NCI-H82 (cell line): ENCODE measurements around the gene PDZD7.

Experiments used
- DNase-seq: peaks from one replicate; lab custom pipeline; 2025; lab: John Stamatoyannopoulos, UW

PDZD7 gene

DNA sequence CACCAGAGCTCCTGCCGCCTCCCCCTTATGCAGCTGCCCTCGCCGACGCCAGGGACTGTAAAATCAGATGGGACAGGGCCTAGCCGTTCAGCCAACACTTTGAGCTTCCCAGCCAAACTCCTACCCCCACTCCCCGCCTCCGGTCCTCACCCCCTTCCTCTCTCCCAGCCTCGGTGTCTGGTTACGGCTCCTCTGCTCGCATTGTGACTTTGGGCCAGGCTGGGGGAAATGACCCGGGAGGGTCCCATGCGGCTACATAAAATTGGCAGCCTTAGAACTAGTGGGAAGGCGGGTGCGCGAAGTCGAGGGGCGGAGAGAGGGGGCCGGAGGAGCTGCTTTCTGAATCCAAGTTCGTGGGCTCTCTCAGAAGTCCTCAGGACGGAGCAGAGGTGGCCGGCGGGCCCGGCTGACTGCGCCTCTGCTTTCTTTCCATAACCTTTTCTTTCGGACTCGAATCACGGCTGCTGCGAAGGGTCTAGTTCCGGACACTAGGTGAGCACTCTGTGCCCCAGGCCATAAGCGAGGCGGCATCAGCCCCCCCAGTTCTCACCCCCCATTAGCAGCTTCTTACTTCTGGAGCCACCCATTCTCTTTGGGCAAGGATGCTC, 30.8 kb upstream of the PDZD7 start, which contains the start of gene KAZALD1:
Gene KAZALD1, plus strand, starts transcription at position 366 of the 608 bp plus-strand sequence. CDS start 604 bp downstream, outside the sequence.
- peak; percentile 70 for DNase-seq

DNA sequence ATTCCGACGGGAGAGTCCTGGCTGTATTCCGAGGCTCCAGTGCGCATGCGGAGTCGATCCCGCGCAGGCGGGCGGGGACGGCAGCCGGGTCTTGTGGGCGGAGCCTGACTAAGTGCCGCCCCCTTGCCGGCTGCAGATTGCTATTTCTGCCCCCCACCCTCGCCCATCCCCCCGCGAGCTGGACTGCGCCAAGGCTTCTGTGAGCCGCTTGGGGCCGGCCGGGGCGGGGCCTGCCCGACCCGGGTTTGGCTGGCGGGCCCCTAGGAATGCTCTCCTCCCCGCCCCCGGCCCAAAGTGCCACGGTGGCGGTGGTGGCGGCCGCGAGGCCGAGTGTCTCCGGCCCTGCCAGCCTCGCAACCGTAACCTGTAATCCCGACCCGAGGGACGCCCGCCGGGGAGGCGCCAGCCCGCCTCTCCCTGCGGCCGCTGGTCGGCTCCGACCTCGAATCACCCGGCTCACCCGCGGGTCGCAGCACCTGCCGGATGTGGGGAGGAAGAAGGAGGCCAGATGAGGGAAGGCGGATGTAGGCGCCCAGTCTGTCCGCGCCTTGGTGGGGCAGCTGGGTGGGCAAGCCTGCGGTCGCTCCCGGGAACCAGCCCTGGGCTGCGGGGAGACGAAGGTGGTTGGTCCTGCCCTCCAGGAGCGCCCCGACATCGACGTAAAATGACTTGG, 30.2 kb upstream of the PDZD7 start:
- peak; percentile 96 for DNase-seq

DNA sequence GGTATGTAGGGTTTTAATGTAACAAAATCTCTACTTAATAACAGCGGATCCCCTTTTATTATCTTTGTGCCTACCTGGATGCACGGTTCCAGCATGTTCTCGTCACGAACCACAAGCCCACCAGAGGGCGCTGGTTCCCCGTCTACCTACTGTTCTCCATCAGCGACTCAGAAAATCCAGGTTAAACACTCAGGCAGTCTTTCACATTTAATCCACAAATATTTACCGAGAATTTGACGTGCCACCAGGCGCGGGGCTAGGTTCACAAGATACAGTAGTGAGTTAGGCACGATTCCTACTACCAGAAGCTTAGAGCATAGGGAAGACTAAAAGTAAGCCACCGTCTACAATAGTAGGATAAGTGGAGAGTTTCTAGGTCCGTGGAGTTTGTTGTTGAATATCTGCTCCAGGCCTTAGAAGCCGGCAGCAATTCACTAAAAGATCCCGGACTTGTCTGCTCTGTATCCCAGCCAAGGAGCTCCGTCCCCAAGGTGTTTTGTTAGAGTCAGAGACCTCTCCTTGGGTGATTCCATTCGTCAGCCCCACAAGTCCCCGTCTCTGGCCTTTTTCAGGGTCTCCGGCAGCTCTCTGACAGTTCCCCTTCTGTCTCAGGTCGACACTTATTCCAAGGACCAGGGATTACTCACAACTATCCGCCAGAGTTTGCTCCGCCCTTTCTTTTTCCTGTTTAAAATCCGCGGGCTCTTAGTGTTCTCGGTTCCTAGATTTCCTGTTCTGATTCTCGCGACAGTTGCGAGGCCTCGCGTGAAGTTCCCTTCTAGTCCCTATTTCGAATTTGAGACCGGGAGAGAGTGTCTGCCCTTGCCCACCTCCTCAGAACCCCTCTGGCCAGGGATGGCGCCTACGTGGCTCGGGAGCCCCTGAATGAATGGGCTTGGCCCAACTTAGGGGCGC, 29.4 kb upstream of the PDZD7 start:
- peak; percentile 97 for DNase-seq

DNA sequence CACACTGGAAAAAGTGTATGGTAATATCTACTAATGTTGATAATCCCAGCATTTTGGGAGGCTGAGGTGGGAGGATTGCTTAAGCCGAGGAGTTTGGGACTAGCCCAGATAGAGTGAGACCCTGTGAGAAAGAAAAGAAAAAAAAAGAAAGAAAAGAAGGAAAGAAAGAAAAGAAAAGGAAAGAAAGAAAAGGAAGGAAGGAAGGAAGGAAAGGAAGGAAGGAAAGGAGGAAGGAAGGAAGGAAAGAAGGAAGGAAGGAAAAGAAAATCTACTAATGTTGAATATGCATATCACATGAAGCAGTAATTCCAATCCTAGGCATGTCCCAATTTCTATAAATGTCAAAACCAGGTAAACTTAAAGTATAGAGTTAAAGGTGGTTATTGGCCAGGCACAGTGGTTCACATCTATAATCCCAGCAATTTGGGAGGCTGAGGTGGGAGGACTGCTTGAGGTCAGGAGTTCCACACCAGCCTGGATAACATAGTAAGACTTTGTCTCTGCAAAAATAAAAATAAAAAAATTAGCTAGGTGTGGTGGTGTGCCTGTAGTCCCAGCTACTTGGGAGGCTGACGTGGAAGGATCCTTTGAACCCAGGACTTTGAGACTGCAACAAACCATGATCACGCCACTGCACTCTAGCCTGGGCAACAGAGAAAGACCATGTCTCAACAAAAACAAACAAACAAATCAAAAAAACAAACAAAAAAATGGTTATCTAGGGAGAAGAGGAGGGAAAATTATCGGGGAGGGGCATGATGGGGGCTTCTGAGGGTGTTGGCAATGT, 25.6 kb upstream of the PDZD7 start:
- DNase-seq: no peak

DNA sequence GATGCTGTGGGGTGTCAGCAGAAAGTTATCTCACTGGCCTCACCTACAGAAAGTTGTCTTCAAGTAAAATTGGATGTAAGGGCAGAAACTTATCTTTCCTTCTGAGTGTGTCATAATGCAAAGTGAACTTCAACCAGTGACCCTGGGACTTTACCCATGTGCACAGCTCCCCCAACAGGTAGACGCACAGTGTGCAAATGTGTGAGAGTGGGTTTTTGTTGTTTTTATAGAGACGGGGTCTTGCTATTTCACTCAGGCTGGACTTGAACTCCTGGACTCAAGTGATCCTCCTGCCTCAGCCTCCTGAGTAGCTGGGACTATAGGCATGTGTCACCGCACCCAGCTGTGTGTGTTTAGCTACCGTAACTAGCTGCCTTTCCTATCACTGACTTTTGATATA, 24.5 kb upstream of the PDZD7 start:
- DNase-seq: no peak

DNA sequence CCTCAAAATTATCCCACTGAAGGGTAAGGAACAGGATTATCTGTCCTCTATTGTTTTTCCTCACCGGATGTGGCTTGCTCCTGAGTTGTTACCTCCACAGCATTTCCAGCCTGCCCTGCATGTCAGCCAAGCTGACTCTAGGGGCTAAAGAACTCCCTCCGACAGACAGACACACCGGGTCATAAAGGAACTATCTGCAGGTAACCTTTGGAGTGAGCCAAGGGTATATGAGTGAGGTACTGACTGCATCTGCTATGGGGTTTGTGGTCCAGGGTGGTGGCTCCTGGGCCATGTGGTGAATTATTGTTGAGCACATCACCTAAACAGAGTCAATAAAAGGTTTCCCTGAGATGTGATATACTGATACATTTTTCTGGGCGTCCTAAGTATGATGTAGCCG, 23.9 kb upstream of the PDZD7 start:
- DNase-seq: no peak

DNA sequence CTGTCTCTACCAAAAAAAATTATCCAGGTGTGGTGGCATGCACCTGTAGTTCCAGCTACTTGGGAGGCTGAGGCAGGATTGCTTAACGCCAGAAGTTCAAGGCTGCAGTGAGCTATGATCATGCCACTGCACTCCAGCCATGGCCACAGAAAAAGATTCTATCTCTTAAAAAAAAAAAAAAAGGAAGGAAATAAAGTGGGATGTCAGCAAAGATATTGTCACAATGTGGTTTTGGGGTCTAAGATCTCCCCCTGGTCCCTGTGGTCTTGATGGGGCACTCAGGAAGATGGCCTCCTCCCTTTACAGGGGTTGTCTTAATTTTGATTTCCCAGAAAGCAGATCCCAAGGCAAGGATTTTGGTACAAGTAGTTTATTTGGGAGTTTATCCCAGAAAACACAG, 23.4 kb upstream of the PDZD7 start:
- no peak for DNase-seq

DNA sequence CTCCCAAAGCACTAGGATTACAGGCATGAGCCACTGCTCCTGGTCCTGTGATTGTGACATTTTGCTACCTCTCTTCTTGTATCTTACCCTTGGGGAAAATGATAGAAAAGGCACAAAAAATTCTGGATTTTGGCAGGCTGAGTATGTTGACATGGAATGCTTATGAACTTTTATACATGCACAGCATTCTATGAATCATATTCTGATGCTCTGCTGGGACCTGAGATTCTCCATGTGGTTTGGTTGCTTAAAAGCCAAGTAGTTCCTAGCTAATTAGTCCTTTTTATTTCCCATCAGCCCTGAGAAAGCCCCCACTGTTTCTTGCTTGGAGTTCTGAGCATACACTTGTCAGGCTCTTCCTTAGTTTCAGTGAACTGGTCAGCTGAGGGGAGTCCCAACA, 22.6 kb upstream of the PDZD7 start:
- no peak for DNase-seq

DNA sequence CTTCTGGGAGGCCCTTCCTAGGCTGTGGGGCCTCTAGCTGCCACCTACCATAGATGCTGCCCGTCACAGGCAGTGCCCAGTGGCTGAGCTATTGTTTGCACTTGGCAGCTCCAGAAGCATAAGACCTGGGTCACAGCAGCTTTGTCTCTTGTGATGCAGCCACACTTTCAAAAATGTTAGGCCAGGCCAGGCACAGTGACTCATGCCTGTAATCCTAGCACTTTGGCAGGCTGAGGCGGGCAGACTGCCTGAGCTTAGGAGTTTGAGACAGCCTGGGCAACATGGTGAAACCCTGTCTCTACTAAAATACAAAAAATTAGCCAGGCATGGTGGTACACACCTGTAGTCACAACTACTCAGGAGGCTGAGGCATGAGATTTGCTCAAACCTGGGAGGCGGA, 21.4 kb upstream of the PDZD7 start:
- DNase-seq: no peak

DNA sequence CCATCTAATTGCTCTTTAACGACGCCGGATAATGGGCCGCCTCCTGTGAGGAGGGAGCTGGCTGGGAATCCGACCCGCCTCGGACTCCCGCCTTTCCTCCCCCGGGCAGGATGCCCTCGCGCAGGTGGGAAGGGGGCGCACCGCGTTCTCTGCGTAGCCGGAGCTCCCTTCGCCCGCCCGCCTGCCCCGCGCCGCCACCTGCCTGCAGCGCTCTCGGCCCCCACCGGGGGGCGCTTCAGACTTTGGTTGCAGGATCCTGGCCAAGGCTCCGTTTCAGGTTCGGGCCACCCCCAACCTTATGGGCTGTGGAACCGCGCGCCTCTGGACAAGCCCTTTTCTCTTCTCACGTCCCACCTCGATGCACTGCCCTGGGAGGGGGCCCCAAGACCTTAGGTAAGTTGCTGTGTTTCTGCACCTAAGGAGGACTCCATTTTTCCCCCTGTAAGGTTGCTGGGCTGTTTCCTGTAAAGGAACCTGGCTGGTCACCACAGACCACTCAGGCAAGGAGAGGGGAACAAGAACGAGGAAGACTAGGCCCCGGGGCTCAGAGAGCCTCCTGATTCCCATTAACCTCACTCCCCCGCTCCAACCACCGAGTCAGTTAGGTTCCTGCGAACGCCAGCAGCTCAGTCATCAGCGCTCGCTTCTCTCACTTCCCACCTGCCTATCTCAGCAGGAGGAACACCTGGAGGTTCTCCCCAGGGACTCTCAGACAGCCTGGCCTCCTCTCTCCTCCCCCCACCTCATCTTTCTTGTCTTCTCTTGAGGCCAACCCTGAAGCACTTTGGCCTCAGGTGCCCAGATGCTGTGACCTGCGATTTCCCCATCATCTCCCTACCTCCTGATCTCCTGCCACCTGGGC, 19.5 kb upstream of the PDZD7 start:
- DNase-seq: peak; percentile 75

DNA sequence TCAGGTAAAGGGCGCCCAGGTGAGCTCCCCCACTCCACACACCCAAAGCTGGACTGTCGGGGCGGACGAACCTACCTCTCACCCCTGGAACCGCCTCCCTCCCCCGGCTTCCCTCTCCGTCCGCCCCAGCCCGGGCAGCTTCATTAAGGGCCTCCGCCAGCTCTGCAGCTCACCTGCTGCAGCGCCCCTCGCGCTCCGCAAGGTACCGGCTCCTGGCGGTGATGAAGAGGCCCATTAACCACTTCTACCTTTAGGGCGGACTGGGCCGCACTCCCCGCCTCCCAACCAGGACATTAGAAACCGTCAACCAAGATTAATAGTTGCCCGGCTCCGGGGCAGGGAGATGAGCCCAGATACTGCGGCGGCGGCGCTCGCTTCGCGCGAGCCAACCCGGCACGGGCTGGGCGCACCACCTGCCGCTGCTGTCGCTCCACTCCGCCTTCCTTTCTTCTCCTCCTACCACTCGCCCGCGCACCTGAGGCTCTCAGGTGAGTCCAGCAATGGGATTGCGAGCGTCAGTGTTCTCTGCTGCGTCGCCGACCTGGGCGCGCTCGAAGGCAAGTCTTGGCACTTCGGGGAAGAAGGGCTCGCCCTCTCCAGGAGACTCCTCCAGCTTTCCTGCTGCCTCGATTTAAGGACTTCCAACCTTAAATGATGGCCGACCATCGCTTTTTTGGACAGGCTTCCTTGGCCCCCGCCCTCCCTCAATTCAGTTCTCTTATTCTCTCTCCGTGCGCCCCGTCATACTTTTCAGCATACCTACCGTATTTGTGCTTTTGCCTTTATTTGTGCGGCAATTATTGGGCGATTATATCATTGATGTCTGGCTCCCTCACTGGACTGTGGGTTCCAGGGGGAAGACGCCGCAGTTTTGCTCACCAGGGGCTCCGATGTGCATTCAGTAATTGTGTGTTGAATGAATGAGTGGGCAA, 17.3 kb upstream of the PDZD7 start:
- no peak for DNase-seq

DNA sequence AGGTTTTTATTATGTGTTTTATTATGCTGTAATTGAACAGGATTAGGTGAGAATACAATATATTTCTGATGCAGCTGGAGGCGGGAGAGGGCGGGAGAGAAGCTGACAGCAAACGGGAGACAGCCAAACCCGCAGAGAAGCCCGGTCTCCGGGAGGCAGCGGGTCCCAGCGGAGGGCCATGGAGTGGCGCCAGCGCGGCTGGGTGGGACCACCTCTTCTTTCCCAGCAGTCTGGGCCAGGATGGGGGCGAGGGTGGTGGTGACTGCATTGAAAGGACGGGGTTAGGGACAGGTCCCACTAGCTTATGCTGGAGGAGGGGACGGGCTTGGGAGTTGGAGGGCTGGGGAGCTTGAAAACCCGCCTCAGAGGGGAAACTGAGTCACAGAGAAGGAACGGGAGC, 16.3 kb upstream of the PDZD7 start:
- no peak for DNase-seq

DNA sequence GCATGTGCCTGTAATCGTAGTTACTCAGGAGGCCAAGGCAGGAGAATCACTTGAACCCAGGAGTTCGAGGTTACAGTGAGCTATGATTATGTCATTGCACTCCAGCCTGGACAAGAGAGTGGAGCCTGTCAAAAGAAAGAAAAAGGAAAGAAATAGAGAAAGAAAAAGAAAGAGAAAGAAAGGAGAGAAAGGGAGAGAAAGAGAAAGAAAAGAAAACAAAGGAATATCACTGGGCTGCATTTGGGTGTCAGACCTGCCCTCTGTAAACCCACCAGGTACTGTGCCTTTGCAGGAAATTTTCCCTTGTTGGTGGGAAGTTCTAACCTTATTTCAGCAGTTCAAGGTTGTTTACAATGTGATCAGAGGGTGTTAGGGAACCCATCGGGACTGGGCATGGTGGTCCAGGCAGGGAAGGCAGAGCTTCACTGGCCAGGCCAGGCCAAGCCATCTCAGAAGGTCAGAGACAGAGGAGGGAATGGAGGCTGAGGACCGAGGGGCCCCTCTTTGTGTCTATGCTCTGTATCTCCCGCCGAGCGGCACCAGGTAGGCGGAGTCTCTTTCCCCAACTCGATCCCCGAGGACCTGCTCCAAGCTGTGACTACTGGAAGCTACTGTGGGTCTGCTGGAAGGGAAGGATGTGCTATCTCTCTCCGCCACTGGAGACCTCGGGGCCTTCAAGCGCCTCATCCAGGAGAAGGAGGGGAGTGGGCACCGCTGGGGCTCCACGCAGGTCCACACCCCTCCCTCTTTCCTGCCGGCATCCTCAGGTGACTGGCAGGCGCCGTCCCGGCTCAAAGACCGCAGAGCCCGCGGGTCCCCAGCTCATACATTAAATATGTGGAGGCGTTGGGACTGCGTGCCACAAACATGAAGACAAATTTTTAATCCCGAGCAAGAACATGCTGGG, 15.7 kb upstream of the PDZD7 start:
- DNase-seq: peak; percentile 42

DNA sequence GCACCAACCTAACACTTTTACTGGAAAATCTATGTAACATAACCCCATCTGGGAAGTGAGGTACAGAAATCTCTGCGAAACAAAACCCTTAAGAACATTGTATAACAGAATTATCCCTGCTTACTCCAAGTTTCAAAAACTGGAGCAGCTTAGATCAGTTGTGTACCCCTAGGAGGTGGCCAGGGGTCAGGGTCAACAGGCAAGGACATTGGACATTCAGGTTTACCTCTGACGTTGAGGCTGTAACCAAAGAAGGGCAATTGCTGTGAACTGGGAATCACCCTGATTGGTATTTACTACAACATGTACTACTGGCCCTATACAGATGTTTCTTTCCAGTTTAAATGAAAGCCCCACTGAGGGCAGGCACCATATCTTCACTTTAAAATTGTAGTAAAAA, 13.2 kb upstream of the PDZD7 start:
- DNase-seq: no peak

DNA sequence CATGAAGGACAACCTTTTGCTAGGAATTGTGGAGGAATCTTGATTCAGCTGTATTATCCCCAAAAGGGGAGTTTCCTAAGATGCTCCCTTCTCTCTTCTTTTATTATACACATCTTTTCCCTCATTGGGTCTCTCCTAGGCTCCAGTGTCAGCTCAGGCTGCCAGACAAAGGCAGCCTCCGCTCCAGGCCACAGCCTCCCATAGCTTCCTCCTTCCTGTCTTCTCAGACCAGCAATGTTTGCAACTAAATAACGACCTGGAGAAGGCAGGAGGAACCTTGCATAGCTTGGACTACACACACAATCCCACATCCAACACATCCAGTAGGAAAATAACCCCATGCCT, 12.4 kb upstream of the PDZD7 start:
- DNase-seq: peak; percentile 30

DNA sequence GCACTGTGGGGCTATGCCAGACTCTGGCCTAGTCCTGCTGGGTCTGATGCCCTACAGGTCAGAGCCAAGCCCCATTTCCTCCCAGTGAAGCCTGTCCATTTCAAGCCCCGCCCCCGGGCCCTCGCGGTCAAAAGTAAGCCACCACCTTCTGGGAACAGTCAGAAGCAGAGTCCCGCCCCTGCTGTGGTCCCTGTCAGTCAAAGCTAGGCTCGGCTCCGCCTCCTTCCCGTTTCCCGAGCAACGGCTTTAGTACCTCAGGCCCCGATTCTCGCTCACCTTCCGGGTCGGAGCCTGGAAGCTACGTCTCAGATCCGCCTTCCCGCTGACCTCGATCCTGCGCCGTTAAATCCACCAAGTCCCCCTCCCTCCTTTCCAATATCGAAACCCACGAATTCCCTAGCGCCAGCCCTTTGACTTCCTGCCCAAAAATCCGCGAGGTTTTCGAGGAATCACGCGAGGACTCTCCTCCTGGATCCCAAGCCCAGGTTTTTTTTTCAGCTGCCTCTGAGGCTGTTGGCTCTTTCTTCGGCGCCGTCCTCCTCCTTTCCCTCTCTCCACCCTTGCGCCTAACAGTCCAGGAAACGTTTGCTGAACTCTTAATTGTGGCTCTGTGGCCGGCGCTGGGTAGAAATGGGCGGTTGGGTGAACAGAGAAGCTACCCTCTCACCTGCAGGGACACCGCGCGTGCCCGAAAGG, 11.9 kb upstream of the PDZD7 start:
- peak; percentile 98 for DNase-seq

DNA sequence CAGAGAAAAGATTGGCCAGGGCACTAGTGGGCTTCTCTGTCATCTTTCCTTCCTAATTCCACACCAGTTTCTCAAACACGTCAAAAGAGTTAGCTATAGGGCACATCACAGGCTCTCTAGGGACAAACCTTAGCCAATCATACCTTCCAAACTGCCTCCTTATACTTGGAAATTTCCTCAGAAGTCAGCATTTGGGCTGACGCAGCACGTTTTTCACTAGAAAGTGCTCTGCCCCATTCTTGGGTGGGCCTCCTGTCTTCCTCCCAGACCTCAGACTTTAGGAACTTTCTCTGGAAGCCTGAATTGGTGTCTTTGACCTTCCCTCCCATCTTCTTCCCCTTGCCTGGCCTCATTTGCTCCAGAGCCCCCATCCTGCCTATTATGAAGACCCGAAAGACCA, 11.2 kb upstream of the PDZD7 start:
- DNase-seq: no peak

DNA sequence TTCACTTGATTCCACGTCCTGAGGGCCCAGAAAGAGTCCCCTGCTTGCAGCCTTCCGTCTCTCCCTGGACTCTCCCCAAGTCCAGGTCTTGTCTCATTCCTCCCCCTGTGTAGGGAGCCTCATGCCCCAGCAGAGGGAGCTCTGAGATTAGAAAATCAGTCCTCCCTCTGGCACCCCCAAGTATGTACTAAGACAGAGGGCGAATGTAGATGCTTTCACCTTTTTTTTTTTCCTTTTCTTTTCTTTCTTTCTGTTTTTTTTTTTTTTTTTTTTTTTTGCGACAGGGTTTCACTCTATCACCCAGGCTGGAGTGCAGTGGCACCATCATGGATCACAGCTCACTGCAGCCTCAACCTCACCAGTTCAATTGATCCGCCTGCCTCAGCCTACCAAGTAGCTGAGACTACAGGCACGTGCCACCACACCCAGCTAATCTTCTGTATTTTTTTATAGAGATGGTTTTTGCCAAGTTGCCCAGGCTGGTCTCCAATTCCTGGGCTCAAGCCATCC, 10.4 kb upstream of the PDZD7 start:
- DNase-seq: peak; percentile 85
